Measurements from ENCODE around the gene SLC35F1.
"Not testable (repeated sequence)": the region's sequence is repeated elsewhere in the genome, so short reads cannot be mapped to it uniquely, and the experiment has no call there.

SLC35F1 gene

DNA sequence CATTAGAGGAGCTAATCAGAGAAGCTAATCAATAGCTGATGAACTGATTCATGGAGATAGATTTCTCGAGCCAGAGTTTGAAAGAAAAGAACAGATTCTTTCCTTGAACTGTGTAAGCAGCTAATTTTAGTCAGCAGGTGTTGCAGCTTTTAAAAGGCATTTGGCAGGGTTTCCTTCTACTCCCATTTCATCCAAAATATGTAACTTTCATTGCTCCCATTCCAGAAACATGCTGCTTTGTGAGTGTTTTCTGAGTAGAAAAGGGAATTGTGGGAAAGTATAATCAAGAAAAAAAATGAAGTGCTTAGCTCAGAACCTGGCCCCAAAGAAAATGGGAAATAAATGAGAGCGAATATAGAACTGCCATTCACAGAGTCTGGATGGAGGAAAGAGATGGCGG is 20.8 kb downstream of the SLC35F1 start:
- DNase-seq (ENCODE audit: low spot score): no peak

- DNase-seq (ENCODE audit: low spot score): no peak
Observed at GRCh38 chr6:117928833-117929232, 21.8 kb downstream of the SLC35F1 start.

GRCh38 chr6:117929501-117929900 is 22.4 kb downstream of the SLC35F1 start:
- no peak for DNase-seq (ENCODE audit: low spot score)

DNA sequence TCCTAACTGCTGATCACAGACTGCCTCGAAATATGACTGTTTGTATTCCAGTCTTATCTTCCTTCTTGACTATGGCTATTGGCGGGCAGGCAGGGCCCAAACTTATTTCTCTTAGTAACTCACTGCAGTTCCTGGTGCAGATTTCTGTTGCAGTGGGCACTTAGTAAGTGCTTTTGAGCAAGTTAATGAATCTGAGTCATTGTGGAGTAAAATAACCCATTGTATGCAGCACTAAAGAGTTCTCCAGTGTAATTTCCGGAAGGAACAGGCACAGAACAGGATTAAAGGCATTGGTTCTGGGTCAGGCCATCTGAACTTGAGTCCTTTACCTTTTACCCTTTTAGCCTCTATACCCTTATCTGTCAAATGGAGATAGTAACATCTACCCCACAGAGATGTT is 23.6 kb downstream of the SLC35F1 start:
- DNase-seq (ENCODE audit: low spot score): no peak

DNA sequence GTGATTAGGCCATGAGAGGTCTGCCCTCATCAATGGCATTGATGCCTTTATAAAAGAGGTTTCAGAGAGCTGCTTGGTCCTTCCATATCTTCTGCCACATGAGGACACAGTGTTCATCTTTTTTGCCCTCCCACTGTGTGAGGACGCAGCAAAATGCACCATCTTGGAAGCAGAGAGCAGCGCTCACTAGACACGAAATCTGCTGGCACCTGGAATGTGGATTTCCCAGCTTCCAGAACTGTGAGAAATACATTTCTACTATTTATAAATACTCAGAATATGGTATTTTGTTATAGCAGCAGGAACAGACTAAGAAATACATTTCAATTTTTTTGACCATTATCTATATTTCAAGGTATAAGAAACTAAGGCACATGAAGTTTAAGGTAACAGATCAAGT is 24.9 kb downstream of the SLC35F1 start:
- DNase-seq (ENCODE audit: low spot score): no peak

DNA sequence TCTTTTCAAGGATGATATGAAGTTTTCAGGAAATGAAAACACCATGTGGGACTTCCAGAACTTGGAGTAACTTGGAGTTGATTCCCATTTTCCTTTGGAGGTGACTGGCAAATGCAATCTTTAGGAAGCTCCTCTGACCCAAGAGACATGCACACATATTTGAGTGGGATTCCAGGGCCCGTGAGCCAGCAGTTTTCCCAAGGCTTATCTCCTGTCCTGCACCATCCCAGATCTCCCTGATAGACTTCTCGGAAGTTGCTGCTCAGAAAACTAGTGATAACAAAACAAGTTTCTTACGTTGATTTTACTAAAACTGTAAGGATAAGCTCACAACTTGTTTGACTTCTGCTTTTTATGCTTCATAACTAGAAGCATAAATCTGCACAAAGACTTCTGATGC is 25.6 kb downstream of the SLC35F1 start:
- no peak for DNase-seq (ENCODE audit: low spot score)

GRCh38 chr6:117933471-117933870 is 26.4 kb downstream of the SLC35F1 start:
- no peak for DNase-seq (ENCODE audit: low spot score)

GRCh38 chr6:117938311-117938995 is 31.4 kb downstream of the SLC35F1 start:
- DNase-seq (ENCODE audit: low spot score): no peak

GRCh38 chr6:117947234-117947633 is 40.2 kb downstream of the SLC35F1 start:
- no peak for DNase-seq (ENCODE audit: low spot score)

GRCh38 chr6:117951783-117952182 is 44.7 kb downstream of the SLC35F1 start:
- no peak for DNase-seq (ENCODE audit: low spot score)

- no peak for DNase-seq (ENCODE audit: low spot score)
Observed at GRCh38 chr6:117955684-117956256, 48.7 kb downstream of the SLC35F1 start.

DNA sequence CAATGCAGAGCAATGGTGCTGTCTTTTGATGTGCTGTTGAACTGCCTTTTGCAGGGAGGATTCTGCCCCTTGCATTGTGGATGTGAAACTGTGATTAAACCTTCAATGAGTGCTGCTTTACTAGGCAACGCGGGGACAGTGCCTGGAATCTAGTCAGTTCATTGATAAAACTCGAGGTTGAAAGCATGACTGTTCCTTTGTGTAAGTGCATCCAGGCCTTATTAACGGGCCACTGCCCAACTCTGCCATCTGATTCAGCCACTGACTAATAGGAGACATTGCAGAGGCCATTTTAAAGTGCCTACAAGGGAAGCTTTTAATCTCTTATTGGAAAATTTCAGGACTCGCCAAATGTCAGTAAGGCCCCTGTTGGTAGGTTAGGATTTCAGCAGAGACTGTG is 49.3 kb downstream of the SLC35F1 start:
- DNase-seq (ENCODE audit: low spot score): no peak

DNA sequence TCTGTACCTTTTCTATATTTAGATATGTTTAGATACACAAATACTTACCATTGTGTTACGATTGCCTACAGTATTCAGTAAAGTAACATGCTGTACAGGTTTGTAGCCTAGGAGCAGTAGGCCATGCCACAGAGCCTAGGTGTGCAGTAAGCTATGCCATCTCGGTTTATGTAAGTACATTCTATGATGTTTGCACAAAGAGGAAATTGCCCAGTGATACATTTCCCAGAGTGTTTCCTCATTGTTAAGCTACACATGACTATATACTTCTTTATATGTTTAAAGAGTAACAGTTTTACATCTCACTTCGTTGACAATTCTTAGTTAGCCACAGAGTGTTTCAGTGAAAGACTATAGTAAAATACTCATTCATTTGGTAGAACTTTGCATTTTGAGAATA is 51.5 kb downstream of the SLC35F1 start:
- no peak for DNase-seq (ENCODE audit: low spot score)

DNA sequence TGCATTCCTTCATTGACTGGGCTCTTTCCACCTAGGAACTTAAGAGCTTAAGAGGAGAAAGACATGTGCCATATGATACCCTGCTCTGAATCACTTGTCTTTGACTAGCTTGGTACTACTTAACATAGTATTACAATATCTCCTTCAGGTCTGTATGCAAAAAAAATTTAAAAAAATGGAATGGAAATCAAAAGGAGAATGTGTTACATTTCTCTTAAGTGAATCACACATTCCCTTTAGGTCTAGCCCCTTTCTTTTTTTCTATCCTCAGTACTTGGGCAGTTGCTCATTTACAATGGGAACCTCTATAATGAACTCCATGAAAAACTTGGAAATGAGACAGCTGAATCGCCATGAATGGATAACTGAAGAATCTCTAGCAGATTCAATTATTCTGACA is 53.8 kb downstream of the SLC35F1 start:
- no peak for DNase-seq (ENCODE audit: low spot score)

GRCh38 chr6:117961301-117961700 is 54.2 kb downstream of the SLC35F1 start:
- DNase-seq (ENCODE audit: low spot score): no peak

- not testable (repeated sequence) for DNase-seq (ENCODE audit: low spot score)
Observed at GRCh38 chr6:117965763-117966162, 58.7 kb downstream of the SLC35F1 start.

- no peak for DNase-seq (ENCODE audit: low spot score)
Observed at GRCh38 chr6:117971637-117972036, 64.6 kb downstream of the SLC35F1 start.

DNA sequence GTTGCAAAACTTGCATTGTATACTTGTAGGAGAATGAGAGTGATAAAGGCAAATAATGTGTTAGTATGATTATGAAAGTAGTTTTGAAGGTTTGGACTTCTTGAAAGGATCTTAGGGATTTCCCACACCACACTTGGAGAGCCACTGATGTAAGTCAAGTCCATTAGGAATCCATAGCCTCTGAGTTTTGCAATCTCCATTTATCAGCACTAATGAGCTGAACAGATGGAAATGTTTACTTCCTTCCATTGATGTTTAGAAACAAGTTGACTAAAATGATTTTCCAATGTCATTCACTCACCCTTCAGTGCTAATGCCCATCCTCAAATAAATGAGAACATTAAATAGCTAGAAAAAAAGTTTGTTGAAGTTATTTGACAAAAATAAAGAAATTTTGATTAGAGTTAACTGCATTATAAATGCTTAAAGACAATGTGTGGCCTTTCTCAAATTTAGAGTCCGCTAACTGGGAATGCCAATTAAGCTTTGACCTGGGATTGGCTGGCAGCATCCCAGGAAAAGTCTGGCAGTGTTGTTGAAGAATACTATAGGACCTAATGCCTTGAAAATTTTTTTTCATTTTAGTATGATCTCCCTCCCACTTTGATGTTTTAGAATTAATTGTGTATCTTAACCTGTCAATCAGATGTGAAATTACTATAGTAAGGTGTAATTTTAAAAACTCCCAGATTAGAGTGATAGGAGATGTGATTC is 68.0 kb downstream of the SLC35F1 start:
- DNase-seq (ENCODE audit: low spot score): no peak

- DNase-seq (ENCODE audit: low spot score): peak; percentile 34
Observed at GRCh38 chr6:117976030-117976651, 69.1 kb downstream of the SLC35F1 start.

GRCh38 chr6:117985916-117986315 is 78.9 kb downstream of the SLC35F1 start:
- no peak for DNase-seq (ENCODE audit: low spot score)

- no peak for DNase-seq (ENCODE audit: low spot score)
Observed at GRCh38 chr6:117986396-117986795, 79.3 kb downstream of the SLC35F1 start.

GRCh38 chr6:117989086-117989485 is 82.0 kb downstream of the SLC35F1 start:
- DNase-seq (ENCODE audit: low spot score): no peak

GRCh38 chr6:117990151-117990550 is 83.1 kb downstream of the SLC35F1 start:
- DNase-seq (ENCODE audit: low spot score): no peak
